Endothelial cell of umbilical vein (primary cell): ENCODE data around the gene PPAN. TPM values are rescaled to one million over a fixed set of nuclear protein-coding genes. Genes with fewer than 3 reads are reported as not detected.
A peak's percentile ranks its signal among the peaks of the same experiment; 100 is the strongest.

Experiments
- BruUV-seq: library from RNA; stranded (reverse); fragments of 400-500 nt; replicated peaks from 2 replicates; lab custom pipeline; 2021; lab: Mats Ljungman, UMichigan
- CTCF ChIA-PET: fragments of 300-600, 350-600 bp; sonication (Branson Sonifier 250); formaldehyde crosslinking; loops from one replicate; lab custom pipeline; 2021; ENCODE audit warnings: antibody characterized with exemption, inconsistent platforms; lab: Charles Lee
- POLR2A ChIA-PET: fragments of 300-600, 350-600 bp; sonication (Branson Sonifier 250); formaldehyde crosslinking; loops from one replicate; lab custom pipeline; 2021; ENCODE audit warnings: antibody characterized with exemption, inconsistent platforms; lab: Charles Lee
- DNase-seq: peaks from one replicate; pipeline ENCODE4 v3.0.0-alpha.2; 2011; ENCODE audit warnings: low read depth, low spot score
- FAIRE-seq: peaks from 2 replicates; lab custom pipeline; 2011; peaks lifted over from hg19 to GRCh38; lab: Jason Lieb, UNC
- H2AFZ ChIP-seq: 2 replicates; pipeline ENCODE4 v1.6.0; 2012; ENCODE audit warnings: low read depth, low read length, control low read depth, inconsistent platforms
- H3K27ac ChIP-seq: 2 replicates; pipeline ENCODE4 v1.5.1; 2011; ENCODE audit warnings: low read depth, mild to moderate bottlenecking, control low read depth, low read length, moderate library complexity; ENCODE audit not compliant: insufficient read depth
- H3K27me3 ChIP-seq, 2 experiments: 2 replicates each; pipeline versions ENCODE4 v1.6.0 to v1.6.1; 2011; ENCODE audit warnings: low read length in 2 of 2, mixed read lengths in 1 of 2; ENCODE audit not compliant: control insufficient read depth in 2 of 2, insufficient read depth in 2 of 2
- H3K36me3 ChIP-seq, 2 experiments: 2 replicates in 1 of 2; 3 replicates in 1 of 2; pipeline ENCODE4 v1.5.1; 2011; ENCODE audit warnings: low read length in 2 of 2, mild to moderate bottlenecking in 1 of 2, moderate library complexity in 1 of 2; ENCODE audit not compliant: control insufficient read depth in 2 of 2, insufficient read depth in 2 of 2; ENCODE audit errors: extremely low read depth in 1 of 2
- H3K4me1 ChIP-seq: 3 replicates; pipeline ENCODE4 v1.5.1; 2011; ENCODE audit warnings: mild to moderate bottlenecking, low read length; ENCODE audit not compliant: control insufficient read depth, insufficient read depth; ENCODE audit errors: extremely low read depth
- H3K4me2 ChIP-seq: 2 replicates; pipeline ENCODE4 v1.6.1; 2011; ENCODE audit warnings: low read length, control low read depth, mixed read lengths; ENCODE audit not compliant: insufficient read depth
- H3K4me3 ChIP-seq, 3 experiments: fragments of 200-600 bp in 1 of 3; sonication (generic), shearing (Covaris generic) in 1 of 3; replicated peaks in 1 of 3; 2 replicates each; pipeline ENCODE4 v1.5.1; 2011 to 2016; ENCODE audit warnings: control low read depth in 3 of 3, low read length in 3 of 3, mild to moderate bottlenecking in 2 of 3, inconsistent platforms in 1 of 3, low read depth in 1 of 3, moderate library complexity in 1 of 3; ENCODE audit not compliant: insufficient read depth in 1 of 3
- H3K79me2 ChIP-seq: 2 replicates; pipeline ENCODE4 v1.6.0; 2012; ENCODE audit warnings: low read length, inconsistent platforms; ENCODE audit not compliant: control insufficient read depth, insufficient read depth
- H3K9ac ChIP-seq: replicated peaks from 2 replicates; pipeline ENCODE3; 2011; ENCODE audit warnings: low read length, control low read depth; ENCODE audit not compliant: insufficient read depth; ENCODE audit errors: extremely low read depth
- H3K9me1 ChIP-seq: replicated peaks from 3 replicates; pipeline ENCODE4 v1.6.0; 2011; ENCODE audit warnings: mild to moderate bottlenecking, low read length; ENCODE audit not compliant: control insufficient read depth, insufficient read depth; ENCODE audit errors: extremely low read depth
- H3K9me3 ChIP-seq: replicated peaks from 2 replicates; pipeline ENCODE4 v1.5.1; 2012; ENCODE audit warnings: low read length, inconsistent platforms; ENCODE audit not compliant: control insufficient read depth, insufficient read depth
- H4K20me1 ChIP-seq: replicated peaks from 2 replicates; pipeline ENCODE3; 2011; ENCODE audit warnings: mild to moderate bottlenecking, low read length; ENCODE audit not compliant: control insufficient read depth, insufficient read depth; ENCODE audit errors: extremely low read depth
- CTCF ChIP-seq, 2 donors: IDR thresholded peaks; 1 replicate in 1 of 2; 2 replicates in 1 of 2; pipeline ENCODE4 v1.5.1; 2011; ENCODE audit warnings: low read length in 2 of 2, mild to moderate bottlenecking in 2 of 2, moderate library complexity in 2 of 2, control low read depth in 1 of 2, inconsistent platforms in 1 of 2, low read depth in 1 of 2; ENCODE audit not compliant: insufficient read depth in 1 of 2; ENCODE audit errors: extremely low read depth in 1 of 2
- EZH2 ChIP-seq: IDR thresholded peaks from 2 replicates; pipeline ENCODE4 v1.6.1; 2012; ENCODE audit warnings: borderline replicate concordance, low read depth, mild to moderate bottlenecking, moderate library complexity, low read length, inconsistent platforms; ENCODE audit not compliant: severe bottlenecking
- FOS ChIP-seq: IDR thresholded peaks from 2 replicates; pipeline ENCODE4 v1.6.1; 2011; ENCODE audit warnings: mild to moderate bottlenecking, low read length, moderate library complexity, borderline replicate concordance; ENCODE audit not compliant: insufficient read depth
- GATA2 ChIP-seq: IDR thresholded peaks from 2 replicates; pipeline ENCODE4 v1.7.0; 2011; ENCODE audit warnings: low read depth, mild to moderate bottlenecking, moderate library complexity, mixed read lengths, low read length; ENCODE audit not compliant: insufficient read length, insufficient read depth
- JUN ChIP-seq: IDR thresholded peaks from 2 replicates; pipeline ENCODE4 v1.6.1; 2011; ENCODE audit warnings: borderline replicate concordance, low read depth; ENCODE audit not compliant: insufficient read length, insufficient read depth
- MAX ChIP-seq: IDR thresholded peaks from 2 replicates; pipeline ENCODE4 v1.6.1; 2011; ENCODE audit not compliant: insufficient read depth, insufficient read length
- MYC ChIP-seq: IDR thresholded peaks from one replicate; pipeline ENCODE4 v1.6.1; 2011; ENCODE audit warnings: mild to moderate bottlenecking, low read depth, low read length
- POLR2A ChIP-seq: IDR thresholded peaks from 2 replicates; pipeline ENCODE4 v1.6.1; 2012; ENCODE audit warnings: low read depth, mild to moderate bottlenecking, control low read depth, low read length
- POLR2AphosphoS5 ChIP-seq: IDR thresholded peaks from 2 replicates; pipeline ENCODE4 v1.6.1; 2012; ENCODE audit warnings: low read depth, mild to moderate bottlenecking, control low read depth, low read length, moderate library complexity; ENCODE audit not compliant: insufficient read depth
- dilution Hi-C: fragments of 300-500 bp; cut with MboI; formaldehyde crosslinking; loops from one replicate; pipeline ENCODE4 v1.15.0; 2019; ENCODE audit warnings: low sequenced_read_pairs; ENCODE audit not compliant: extremely low pct_ligation_motif_present
- intact Hi-C: fragments of 100-400 bp; cut with micrococcal nuclease; formaldehyde crosslinking; loops from one replicate; pipeline ENCODE4 v1.10.0; 2022
- polyA plus RNA-seq, 4 experiments: library from polyadenylated mRNA; depleted of rRNA in 3 of 4; stranded (reverse) in 3 of 4; unstranded in 1 of 4; fragments of >200 nt; gene quantifications; 2 replicates each; pipeline versions ENCODE4 v1.2.1 to v1.2.3, GENCODE V29; 2011 to 2012; ENCODE audit warnings: missing spikeins in 1 of 4
- total RNA-seq: library from RNA; stranded (reverse); gene quantifications from 2 replicates; pipeline ENCODE4 v1.2.3, GENCODE V29; 2021

The PPAN gene
- total and polyA plus RNA-seq, 2 donors (not counting 3 experiments of a cell fraction or from before 2014, with no cell fraction given) = 27.6 to 51.6 TPM

- intact Hi-C loops = loop anchor here (5.0 kb wide), 1 partner anchor 260 kb away; the partner anchor contains the start of gene TYK2
- BruUV-seq = no TSS peak
Observed at GRCh38 chr19:10122045-10122444, 15.9 kb downstream of the PPAN start.

More at GRCh38 chr19:10122045-10122444, 15.9 kb downstream of the PPAN start:
- Histone ChIP-seq H3K79me2 (peaks cover 18% of the 10 kb centered on the region), H2AFZ (no peak overlapping the region), H3K4me1 (peaks cover 11% of the 10 kb centered on the region), H3K9me1 (no peaks in the 10 kb centered on the region), H3K9me3 (no peaks in the 10 kb centered on the region), H3K27ac (no peak overlapping the region), H3K9ac (no peak overlapping the region), H3K36me3 (peaks cover 0 to 7% of the 10 kb centered on the region in 2 experiments), H4K20me1 (no peaks in the 10 kb centered on the region), H3K4me2 (no peak overlapping the region), H3K4me3 (no peak overlapping the region), H3K27me3 (no peaks in the 10 kb centered on the region)
- DNase-seq (peak; percentile 44), FAIRE-seq (no peak)
- dilution Hi-C loops = no loop called here
- ChIA-PET CTCF (interaction anchor here (0.9 to 1.8 kb wide), 4 partner anchors 8 to 128 kb away, joined by 3 to 7 read pairs (median 3); partner anchors contain the start of gene DNMT1), POLR2A (no interaction called here)
- TF ChIP-seq EZH2 (no peak), MAX (no peak), MYC (no peak), FOS (no peak), JUN (no peak), POLR2A (no peak), POLR2AphosphoS5 (no peak), CTCF (IDR thresholded peaks at IDR 0.05; ENCODE audit: extremely low read depth in 1 of 2, insufficient read depth in 1 of 2, low read depth in 1 of 2, low read length in 2 of 2) (no peak), GATA2 (no peak)
